ENCODE measurements around the gene NDUFB10. TPM values are rescaled to one million over a fixed set of nuclear protein-coding genes. Genes with fewer than 3 reads are reported as not detected.

The NDUFB10 gene
- total RNA-seq, 4 donors from 2014 or later, result 174 to 325 (median 284) TPM

- TF ChIP-seq CTCF (IDR thresholded peaks at IDR 0.05) (no peak), POLR2A (IDR thresholded peaks at IDR 0.05) (no peak)
- 19% methylated on average over 13 of the region's 16 CpGs; no CpG with 5 or more reads in 1 of the 2 donors for WGBS, 2 donors
- H3K4me3 ChIP-seq (replicated peaks in 1 of 3), result no peak overlapping the region
- H3K27ac ChIP-seq, result no peak overlapping the region
- peaks cover 13% of the 10 kb centered on the region for H3K27me3 ChIP-seq
- intact Hi-C loops (cut with DNase I), result no loop called here
- DNase-seq, result no peak
- peaks cover 5 to 24% of the 10 kb centered on the region in 2 donors for H3K4me1 ChIP-seq
- H3K9me3 ChIP-seq, result no peaks in the 10 kb centered on the region
- H3K36me3 ChIP-seq, result peaks cover 32 to 35% of the 10 kb centered on the region in 2 donors
These were observed 21.4 kb downstream of the NDUFB10 start for GRCh38 chr16:1980770-1981087.

GRCh38 chr16:1981398-1981836, 22.1 kb downstream of the NDUFB10 start, which contains the start of gene NOXO1:
Gene NOXO1 (minus strand): TSS chr16:1981469. CDS start chr16:1981179, 290 bp downstream.
- 22 to 24% methylated on average over 5 to 6 of the region's 6 CpGs for WGBS, 2 donors
- Histone ChIP-seq H3K9me3 (no peaks in the 10 kb centered on the region), H3K36me3 (peaks cover 32 to 35% of the 10 kb centered on the region in 2 donors), H3K4me1 (peaks cover 5 to 24% of the 10 kb centered on the region in 2 donors), H3K27ac (no peak within 1 kb of the TSS), H3K4me3 (replicated peaks in 1 of 3) (no peak within 1 kb of the TSS), H3K27me3 (peaks cover 13% of the 10 kb centered on the region)
- TF ChIP-seq POLR2A (IDR thresholded peaks at IDR 0.05) (no peak), CTCF (IDR thresholded peaks at IDR 0.05) (no peak)
- DNase-seq, result no peak
- intact Hi-C loops (cut with DNase I), result no loop called here

GRCh38 chr16:1982013-1982433, 22.7 kb downstream of the NDUFB10 start:
- no peaks in the 10 kb centered on the region for H3K9me3 ChIP-seq
- H3K4me1 ChIP-seq, result peaks cover 5 to 24% of the 10 kb centered on the region in 2 donors
- H3K27me3 ChIP-seq, result peaks cover 13% of the 10 kb centered on the region
- peaks cover 29% of the 10 kb centered on the region in 2 donors for H3K36me3 ChIP-seq
- WGBS, 2 donors, result 60 to 77% methylated on average over 4 to 5 of the region's 5 CpGs
- no peak overlapping the region for H3K4me3 ChIP-seq (replicated peaks in 1 of 3)
- no peak overlapping the region for H3K27ac ChIP-seq
- no peak for DNase-seq
- intact Hi-C loops (cut with DNase I), result no loop called here
- no peak for TF ChIP-seq POLR2A (IDR thresholded peaks at IDR 0.05)
- TF ChIP-seq CTCF (IDR thresholded peaks at IDR 0.05), result no peak

- TF ChIP-seq CTCF (IDR thresholded peaks at IDR 0.05), result no peak
- TF ChIP-seq POLR2A (IDR thresholded peaks at IDR 0.05), result no peak
- intact Hi-C loops (cut with DNase I), result no loop called here
- Histone ChIP-seq H3K36me3 (peaks cover 19% of the 10 kb centered on the region in 2 donors), H3K4me1 (peaks cover 5 to 24% of the 10 kb centered on the region in 2 donors), H3K4me3 (replicated peaks in 1 of 3) (peak overlapping the region in 1 of 3 donors; percentile 85), H3K9me3 (no peaks in the 10 kb centered on the region), H3K27ac (peak overlapping the region in 1 of 3 donors; percentile 49), H3K27me3 (peaks cover 13% of the 10 kb centered on the region)
- 27 to 29% methylated on average over 17 of the region's 19 CpGs for WGBS, 2 donors
- DNase-seq, result no peak
These were observed 23.7 kb downstream of the NDUFB10 start for GRCh38 chr16:1982991-1983543.

- intact Hi-C loops (cut with DNase I), result no loop called here
These were observed 24.4 kb downstream of the NDUFB10 start, which contains the start of gene GFER for GRCh38 chr16:1983544-1984346. Gene GFER (plus strand): TSS chr16:1984193. CDS start chr16:1984219, 26 bp downstream.

More at GRCh38 chr16:1983544-1984346, 24.4 kb downstream of the NDUFB10 start, which contains the start of gene GFER:
- peak; percentile 86 to 87 for DNase-seq
- H3K9me3 ChIP-seq, result no peaks in the 10 kb centered on the region
- peak within 1 kb of the TSS; percentile 46 to 85 (median 51) for H3K4me3 ChIP-seq (replicated peaks in 1 of 3)
- H3K4me1 ChIP-seq, result peaks cover 5 to 24% of the 10 kb centered on the region in 2 donors
- H3K36me3 ChIP-seq, result peaks cover 12 to 13% of the 10 kb centered on the region in 2 donors
- WGBS, 2 donors, result no CpG with 5 or more reads among the region's 109 CpGs
- TF ChIP-seq POLR2A (IDR thresholded peaks at IDR 0.05) (peak in 1 of 2 donors; percentile 54), CTCF (IDR thresholded peaks at IDR 0.05) (peak in 3 of 6 experiments; percentile 17 to 42 (median 32))
- H3K27ac ChIP-seq, result peak within 1 kb of the TSS in 2 of 3 donors; percentile 57 to 62
- peaks cover 7% of the 10 kb centered on the region for H3K27me3 ChIP-seq
